Middle frontal gyrus (tissue), 1 donor: ENCODE results near the gene GNG7.

Experiments used
- DNase-seq: peaks from one replicate; pipeline ENCODE4 v3.0.0-alpha.2; 2015; ENCODE audit warnings: low spot score; ENCODE audit errors: extremely low spot score

The GNG7 gene

DNA sequence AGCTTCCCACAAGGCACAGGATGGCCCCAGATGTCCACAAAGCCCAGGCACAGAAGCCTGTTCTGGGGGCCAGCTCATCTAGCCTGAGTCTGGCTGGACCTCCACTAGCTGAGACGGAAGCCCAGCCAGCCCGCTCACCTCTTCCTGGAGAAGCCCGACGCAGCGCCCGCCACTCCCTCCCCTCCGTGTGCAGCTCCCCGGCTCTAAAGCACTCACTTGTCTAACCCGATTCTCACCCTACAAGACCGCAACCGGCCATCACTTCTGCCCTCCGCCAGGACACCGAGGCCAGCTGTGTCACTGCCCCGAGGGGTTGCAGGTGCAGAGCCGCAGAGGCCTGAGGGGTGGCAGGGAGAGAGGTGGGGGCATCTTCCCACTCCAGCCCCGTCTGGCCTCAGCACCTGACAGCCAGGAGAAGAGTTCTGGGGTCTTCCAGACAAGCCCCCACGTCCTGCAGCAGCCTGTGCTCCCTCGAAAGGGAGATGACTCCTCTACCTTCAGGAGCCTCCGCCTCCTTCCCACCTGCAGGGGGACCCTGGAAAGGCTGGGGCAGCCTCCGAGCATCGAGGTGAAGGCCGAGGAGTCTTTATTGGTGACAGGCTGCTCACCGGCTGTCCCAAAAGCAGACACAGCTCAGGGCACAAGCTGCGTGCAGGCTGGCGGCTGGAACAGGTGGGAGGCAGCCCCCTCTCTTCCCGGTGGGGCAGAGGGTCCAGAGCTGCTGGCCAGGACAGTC lies 24.6 kb upstream of the GNG7 start:
- no peak for DNase-seq

GRCh38 chr19:2726160-2726855 lies 23.8 kb upstream of the GNG7 start:
- DNase-seq = no peak

GRCh38 chr19:2724148-2724557 lies 21.7 kb upstream of the GNG7 start:
- no peak for DNase-seq

GRCh38 chr19:2723747-2724146 lies 21.3 kb upstream of the GNG7 start:
- DNase-seq = no peak

- DNase-seq = no peak
Measured at GRCh38 chr19:2723345-2723715, 20.8 kb upstream of the GNG7 start.

- peak; percentile 49 for DNase-seq
Measured at GRCh38 chr19:2722541-2723344, 20.2 kb upstream of the GNG7 start.

- DNase-seq = no peak
Measured at GRCh38 chr19:2721570-2722540, 19.4 kb upstream of the GNG7 start.

DNA sequence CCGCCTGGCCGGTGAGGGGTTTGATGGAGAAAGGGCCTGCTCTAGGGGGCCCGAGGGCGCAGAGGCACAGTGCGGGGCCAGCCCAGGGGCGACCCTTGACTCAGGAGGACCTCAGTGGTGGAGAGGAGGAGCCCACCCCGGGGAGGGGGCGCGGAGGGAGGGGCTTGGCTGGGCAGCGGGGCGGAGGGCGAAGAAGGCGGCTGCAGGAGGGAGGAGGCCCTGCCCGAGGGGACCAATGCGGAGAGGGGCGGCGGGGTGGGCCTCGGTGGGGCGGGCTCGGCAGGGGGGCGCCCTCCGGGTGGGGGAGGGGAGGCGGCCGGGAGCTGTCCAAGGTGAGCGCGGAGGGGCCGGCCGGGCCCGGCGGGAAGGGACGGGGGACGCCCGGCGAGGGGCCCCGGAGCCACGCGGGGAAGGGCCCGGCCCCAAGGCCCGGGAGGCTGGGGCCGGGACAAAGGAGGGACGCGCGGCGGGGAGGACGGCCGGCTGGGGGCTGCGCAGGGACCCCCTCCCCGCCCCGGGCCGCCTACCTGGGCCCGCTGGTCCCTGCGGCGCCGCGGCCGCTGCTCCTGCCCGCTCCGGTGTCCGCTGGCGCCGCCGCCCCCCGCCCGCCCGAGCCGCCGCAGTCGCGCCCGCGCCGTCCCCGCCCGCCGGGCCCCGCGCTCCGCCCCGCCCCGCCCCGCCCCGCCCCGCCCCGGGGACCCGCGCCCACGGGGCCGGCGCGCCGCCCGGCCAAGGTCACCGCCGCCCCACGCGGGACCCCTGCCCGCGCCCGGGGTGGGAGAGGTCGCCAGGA lies 18.5 kb upstream of the GNG7 start, which contains the start of gene DIRAS1:
Gene DIRAS1 (minus strand): TSS at position 596 of the 793 bp plus-strand sequence. CDS start 3,566 bp downstream, outside the sequence.
- DNase-seq = no peak

GRCh38 chr19:2719920-2720776 lies 17.7 kb upstream of the GNG7 start:
- DNase-seq = peak; percentile 55

DNA sequence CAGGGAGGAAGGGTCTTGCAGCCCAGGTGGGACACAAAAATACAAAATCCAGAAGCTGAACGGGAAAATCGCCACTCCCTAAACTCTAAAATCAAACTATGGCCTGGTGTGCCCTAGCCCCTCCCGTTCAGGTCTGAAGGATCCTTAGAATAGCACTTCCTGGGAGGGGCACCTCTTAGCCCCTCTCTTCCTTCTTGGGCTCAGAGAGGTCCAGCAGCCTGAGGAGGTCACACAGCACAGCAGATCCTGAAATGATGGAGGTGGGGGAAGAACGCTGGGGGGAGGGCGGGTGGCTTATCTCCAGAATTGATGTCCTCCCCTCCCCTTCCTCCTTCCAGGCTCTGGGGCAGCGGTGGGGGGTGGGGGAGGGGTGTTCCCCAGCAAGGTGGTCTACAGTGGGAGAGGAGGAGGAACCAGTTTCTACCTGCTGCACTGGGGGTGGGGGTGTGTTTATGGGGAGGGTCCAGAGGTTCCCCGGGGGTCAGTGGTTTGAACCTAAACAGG lies 16.8 kb upstream of the GNG7 start:
- DNase-seq = no peak

GRCh38 chr19:2717638-2718541 lies 15.4 kb upstream of the GNG7 start:
- no peak for DNase-seq

- no peak for DNase-seq
Measured at GRCh38 chr19:2716722-2717637, 14.5 kb upstream of the GNG7 start.

- no peak for DNase-seq
Measured at GRCh38 chr19:2716275-2716650, 13.8 kb upstream of the GNG7 start.

- no peak for DNase-seq
Measured at GRCh38 chr19:2715470-2716274, 13.2 kb upstream of the GNG7 start.

GRCh38 chr19:2714531-2715269 lies 12.2 kb upstream of the GNG7 start:
- DNase-seq = no peak
